Measurements from ENCODE around the gene KDM2B. TPM values are rescaled to one million over a fixed set of nuclear protein-coding genes. Genes with fewer than 3 reads are reported as not detected.

The KDM2B gene
- total and polyA plus RNA-seq, 2 donors (not counting 3 experiments of a cell fraction or from before 2014, with no cell fraction given) = 26.8 to 37.3 TPM

- Histone ChIP-seq H3K4me3 (replicated peaks in 1 of 3; ENCODE audit: insufficient read depth in 1 of 3, low read depth in 1 of 3, low read length in 3 of 3) (no peak overlapping the region), H3K9me3 (replicated peaks; ENCODE audit: control insufficient read depth, insufficient read depth, low read length) (no peaks in the 10 kb centered on the region), H2AFZ (ENCODE audit: low read depth, low read length) (no peak overlapping the region), H3K27ac (ENCODE audit: insufficient read depth, low read depth, low read length) (no peak overlapping the region), H4K20me1 (replicated peaks; ENCODE audit: control insufficient read depth, extremely low read depth, insufficient read depth, low read length) (no peaks in the 10 kb centered on the region), H3K4me2 (ENCODE audit: insufficient read depth, low read length) (no peak overlapping the region), H3K4me1 (ENCODE audit: control insufficient read depth, extremely low read depth, insufficient read depth, low read length) (no peaks in the 10 kb centered on the region), H3K9me1 (replicated peaks; ENCODE audit: control insufficient read depth, extremely low read depth, insufficient read depth, low read length) (no peaks in the 10 kb centered on the region), H3K79me2 (ENCODE audit: control insufficient read depth, insufficient read depth, low read length) (peaks cover 4% of the 10 kb centered on the region), H3K36me3 (ENCODE audit: control insufficient read depth in 2 of 2, extremely low read depth in 1 of 2, insufficient read depth in 2 of 2, low read length in 2 of 2) (peaks cover 2 to 8% of the 10 kb centered on the region in 2 experiments), H3K9ac (replicated peaks; ENCODE audit: extremely low read depth, insufficient read depth, low read length) (no peak overlapping the region), H3K27me3 (ENCODE audit: control insufficient read depth in 2 of 2, insufficient read depth in 2 of 2, low read length in 2 of 2) (no peaks in the 10 kb centered on the region)
- DNase-seq (ENCODE audit: low read depth, low spot score) (no peak), FAIRE-seq (no peak)
- no TSS peak for BruUV-seq (replicated peaks)
- POLR2A ChIA-PET = no interaction called here
- intact Hi-C loops (cut with micrococcal nuclease) = no loop called here
- CTCF ChIA-PET = interaction anchor here (1.3 to 8.5 kb wide), 3 partner anchors 9 to 110 kb away, joined by 3 to 110 read pairs (median 5); no protein-coding TSS in a partner anchor
- TF ChIP-seq EZH2 (IDR thresholded peaks at IDR 0.05; ENCODE audit: borderline replicate concordance, low read depth, low read length, severe bottlenecking) = no peak
- TF ChIP-seq, protein P1, sequence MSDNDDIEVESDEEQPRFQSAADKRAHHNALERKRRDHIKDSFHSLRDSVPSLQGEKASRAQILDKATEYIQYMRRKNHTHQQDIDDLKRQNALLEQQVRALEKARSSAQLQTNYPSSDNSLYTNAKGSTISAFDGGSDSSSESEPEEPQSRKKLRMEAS (IDR thresholded peaks at IDR 0.05; ENCODE audit: insufficient read depth, insufficient read length) = no peak
- TF ChIP-seq, protein P2, sequence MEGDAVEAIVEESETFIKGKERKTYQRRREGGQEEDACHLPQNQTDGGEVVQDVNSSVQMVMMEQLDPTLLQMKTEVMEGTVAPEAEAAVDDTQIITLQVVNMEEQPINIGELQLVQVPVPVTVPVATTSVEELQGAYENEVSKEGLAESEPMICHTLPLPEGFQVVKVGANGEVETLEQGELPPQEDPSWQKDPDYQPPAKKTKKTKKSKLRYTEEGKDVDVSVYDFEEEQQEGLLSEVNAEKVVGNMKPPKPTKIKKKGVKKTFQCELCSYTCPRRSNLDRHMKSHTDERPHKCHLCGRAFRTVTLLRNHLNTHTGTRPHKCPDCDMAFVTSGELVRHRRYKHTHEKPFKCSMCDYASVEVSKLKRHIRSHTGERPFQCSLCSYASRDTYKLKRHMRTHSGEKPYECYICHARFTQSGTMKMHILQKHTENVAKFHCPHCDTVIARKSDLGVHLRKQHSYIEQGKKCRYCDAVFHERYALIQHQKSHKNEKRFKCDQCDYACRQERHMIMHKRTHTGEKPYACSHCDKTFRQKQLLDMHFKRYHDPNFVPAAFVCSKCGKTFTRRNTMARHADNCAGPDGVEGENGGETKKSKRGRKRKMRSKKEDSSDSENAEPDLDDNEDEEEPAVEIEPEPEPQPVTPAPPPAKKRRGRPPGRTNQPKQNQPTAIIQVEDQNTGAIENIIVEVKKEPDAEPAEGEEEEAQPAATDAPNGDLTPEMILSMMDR (IDR thresholded peaks at IDR 0.05; ENCODE audit: extremely low read depth in 1 of 2, insufficient read depth in 1 of 2, low read depth in 1 of 2, low read length in 2 of 2) = no peak
- TF ChIP-seq JUN (IDR thresholded peaks at IDR 0.05; ENCODE audit: borderline replicate concordance, insufficient read depth, insufficient read length, low read depth) = no peak
- no peak for TF ChIP-seq POLR2A (IDR thresholded peaks at IDR 0.05; ENCODE audit: low read depth, low read length)
- TF ChIP-seq GATA2 (IDR thresholded peaks at IDR 0.05; ENCODE audit: insufficient read depth, insufficient read length, low read depth, low read length) = no peak
- TF ChIP-seq POLR2AphosphoS5 (IDR thresholded peaks at IDR 0.05; ENCODE audit: insufficient read depth, low read depth, low read length) = no peak
- no peak for TF ChIP-seq FOS (IDR thresholded peaks at IDR 0.05; ENCODE audit: borderline replicate concordance, insufficient read depth, low read length)
- TF ChIP-seq MYC (IDR thresholded peaks at IDR 0.05; ENCODE audit: low read depth, low read length) = no peak
- dilution Hi-C loops (cut with MboI; ENCODE audit: extremely low pct_ligation_motif_present, low sequenced_read_pairs) = no loop called here
These were observed 134.1 kb downstream of the KDM2B start for GRCh38 chr12:121446750-121447149.
